Gastrocnemius medialis (tissue), 4 donors: Measurements from ENCODE around the gene DTL.

Experiments
- POLR2A ChIP-seq, 2 donors: fragments of 450-650 bp; IDR thresholded peaks; one replicate each; pipeline ENCODE4 v1.6.1; 2017; ENCODE audit warnings: antibody characterized with exemption in 2 of 2, mild to moderate bottlenecking in 2 of 2, moderate library complexity in 2 of 2
- TF ChIP-seq, protein P1 (sequence below), 5 experiments: fragments of 450-650 bp in 3 of 5; fragments of 200-600 bp in 2 of 5; sonication (generic) in 2 of 5; IDR thresholded peaks in 4 of 5; conservative IDR thresholded peaks in 1 of 5; 1 replicate in 4 of 5; 2 replicates in 1 of 5; pipeline ENCODE4 v1.5.1; 2016 to 2019; ENCODE audit warnings: antibody characterized with exemption in 5 of 5, mild to moderate bottlenecking in 3 of 5, moderate library complexity in 3 of 5

GRCh38 chr1:212062832-212063438 lies 27.4 kb downstream of the DTL start:
- TF ChIP-seq POLR2A (IDR thresholded peaks at IDR 0.05), result no peak
- TF ChIP-seq, protein P1, sequence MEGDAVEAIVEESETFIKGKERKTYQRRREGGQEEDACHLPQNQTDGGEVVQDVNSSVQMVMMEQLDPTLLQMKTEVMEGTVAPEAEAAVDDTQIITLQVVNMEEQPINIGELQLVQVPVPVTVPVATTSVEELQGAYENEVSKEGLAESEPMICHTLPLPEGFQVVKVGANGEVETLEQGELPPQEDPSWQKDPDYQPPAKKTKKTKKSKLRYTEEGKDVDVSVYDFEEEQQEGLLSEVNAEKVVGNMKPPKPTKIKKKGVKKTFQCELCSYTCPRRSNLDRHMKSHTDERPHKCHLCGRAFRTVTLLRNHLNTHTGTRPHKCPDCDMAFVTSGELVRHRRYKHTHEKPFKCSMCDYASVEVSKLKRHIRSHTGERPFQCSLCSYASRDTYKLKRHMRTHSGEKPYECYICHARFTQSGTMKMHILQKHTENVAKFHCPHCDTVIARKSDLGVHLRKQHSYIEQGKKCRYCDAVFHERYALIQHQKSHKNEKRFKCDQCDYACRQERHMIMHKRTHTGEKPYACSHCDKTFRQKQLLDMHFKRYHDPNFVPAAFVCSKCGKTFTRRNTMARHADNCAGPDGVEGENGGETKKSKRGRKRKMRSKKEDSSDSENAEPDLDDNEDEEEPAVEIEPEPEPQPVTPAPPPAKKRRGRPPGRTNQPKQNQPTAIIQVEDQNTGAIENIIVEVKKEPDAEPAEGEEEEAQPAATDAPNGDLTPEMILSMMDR (IDR thresholded peaks at IDR 0.05 in 4 of 5, conservative IDR thresholded peaks at IDR 0.05 in 1 of 5), result peak; percentile 38 to 66 (median 50)
